Esophagus mucosa (tissue), 1 donor: Measurements from ENCODE around the gene FAP. TPM values are rescaled to one million over a fixed set of nuclear protein-coding genes. Genes with fewer than 3 reads are reported as not detected.

Experiments
- ATAC-seq: fragments of 200-7000 bp; cut with Tn5 transposase; one replicate; pipeline ENCODE4 v1.9.1; 2020
- total RNA-seq: library from RNA; stranded (reverse); gene quantifications from one replicate; pipeline ENCODE4 v1.2.4, GENCODE V29; 2023
- donor health status: DM: yes; HTN: yes; CAD: no.

FAP gene
- total RNA-seq, 1 donor from 2014 or later, result 1.3 TPM

GRCh38 chr2:162123806-162124758, 119.2 kb downstream of the FAP start:
- peak; percentile 62 for ATAC-seq

Other genes starting within 250 kb of the FAP start
- gene DPP4, start 169.2 kb downstream of the FAP start, total RNA-seq, result 0.56 TPM
- not detected for gene GCG, start 91.2 kb downstream of the FAP start, total RNA-seq
- gene IFIH1, start 75.2 kb upstream of the FAP start, total RNA-seq, result 10.3 TPM
- 7.1 TPM for gene GCA, start 100.7 kb upstream of the FAP start, total RNA-seq